ENCODE results near the gene IGHMBP2. TPM values are rescaled to one million over a fixed set of nuclear protein-coding genes. Genes with fewer than 3 reads are reported as not detected.

IGHMBP2 gene
- total and polyA plus RNA-seq, 2 experiments from 2014 or later, result 12.4 to 13.5 TPM

DNA sequence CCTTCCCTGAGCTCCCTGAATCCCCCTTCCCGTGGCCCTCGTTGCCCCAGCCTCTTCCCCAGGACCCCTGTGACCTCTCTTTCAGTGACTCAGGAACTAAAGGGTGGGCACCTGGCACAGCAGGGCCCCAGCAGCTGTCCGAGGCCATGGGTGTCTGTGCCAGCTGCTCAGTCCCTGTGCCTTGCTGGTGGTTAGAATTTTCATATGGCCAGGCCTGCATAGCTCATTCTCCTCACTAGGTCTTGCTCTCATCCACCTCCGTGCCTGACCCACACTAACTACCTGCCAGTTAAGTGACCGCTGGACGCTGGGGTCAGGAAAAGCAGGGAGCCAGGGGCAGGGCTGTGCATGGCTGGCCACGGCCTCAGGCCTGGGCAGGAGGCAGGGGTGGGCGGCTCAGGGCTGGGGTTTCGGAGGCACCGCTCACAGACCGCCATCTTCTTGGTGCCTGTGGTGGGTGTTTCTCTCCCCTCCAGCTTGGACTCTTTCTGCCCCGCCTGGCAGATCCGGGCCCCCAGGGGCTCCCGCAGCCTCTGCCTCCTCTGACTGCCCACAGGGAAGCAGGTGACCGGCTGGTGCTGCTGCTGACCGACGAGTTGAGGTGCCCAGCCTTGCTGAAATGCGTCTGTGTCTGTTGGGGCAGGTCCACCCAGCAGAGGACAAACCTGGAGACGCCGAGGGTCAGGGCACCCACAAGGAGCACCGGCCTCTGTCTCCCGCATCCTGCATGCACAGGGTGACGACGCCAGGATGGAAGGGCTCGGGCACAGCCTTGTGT, 56.8 kb downstream of the IGHMBP2 start:
- 86% methylated on average over 24 of the region's 25 CpGs for WGBS (ENCODE audit: low lambda C conversion rate, missing lambda C conversion rate)
- H3K79me2 ChIP-seq, result no peaks in the 10 kb centered on the region
- TF ChIP-seq EZH2 (IDR thresholded peaks at IDR 0.05; ENCODE audit: borderline replicate concordance) (no peak), EZH2phosphoT487 (IDR thresholded peaks at IDR 0.05; ENCODE audit: low read depth, severe bottlenecking, unreplicated experiment) (no peak)
- TF ChIP-seq, protein P1, sequence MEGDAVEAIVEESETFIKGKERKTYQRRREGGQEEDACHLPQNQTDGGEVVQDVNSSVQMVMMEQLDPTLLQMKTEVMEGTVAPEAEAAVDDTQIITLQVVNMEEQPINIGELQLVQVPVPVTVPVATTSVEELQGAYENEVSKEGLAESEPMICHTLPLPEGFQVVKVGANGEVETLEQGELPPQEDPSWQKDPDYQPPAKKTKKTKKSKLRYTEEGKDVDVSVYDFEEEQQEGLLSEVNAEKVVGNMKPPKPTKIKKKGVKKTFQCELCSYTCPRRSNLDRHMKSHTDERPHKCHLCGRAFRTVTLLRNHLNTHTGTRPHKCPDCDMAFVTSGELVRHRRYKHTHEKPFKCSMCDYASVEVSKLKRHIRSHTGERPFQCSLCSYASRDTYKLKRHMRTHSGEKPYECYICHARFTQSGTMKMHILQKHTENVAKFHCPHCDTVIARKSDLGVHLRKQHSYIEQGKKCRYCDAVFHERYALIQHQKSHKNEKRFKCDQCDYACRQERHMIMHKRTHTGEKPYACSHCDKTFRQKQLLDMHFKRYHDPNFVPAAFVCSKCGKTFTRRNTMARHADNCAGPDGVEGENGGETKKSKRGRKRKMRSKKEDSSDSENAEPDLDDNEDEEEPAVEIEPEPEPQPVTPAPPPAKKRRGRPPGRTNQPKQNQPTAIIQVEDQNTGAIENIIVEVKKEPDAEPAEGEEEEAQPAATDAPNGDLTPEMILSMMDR (IDR thresholded peaks at IDR 0.05; ENCODE audit: poor library complexity), result no peak
- H4K20me1 ChIP-seq (ENCODE audit: insufficient read depth, poor library complexity, severe bottlenecking), result no peaks in the 10 kb centered on the region
- H3K36me3 ChIP-seq (replicated peaks; ENCODE audit: insufficient read depth, low read depth), result no peaks in the 10 kb centered on the region
- no peaks in the 10 kb centered on the region for H3K9me2 ChIP-seq (replicated peaks; ENCODE audit: insufficient read depth)
- no peak overlapping the region for H3K4me3 ChIP-seq
- no peak overlapping the region for H3K4me2 ChIP-seq
- H3K9me3 ChIP-seq (ENCODE audit: low read depth), result no peaks in the 10 kb centered on the region
- no peaks in the 10 kb centered on the region for H3K4me1 ChIP-seq (ENCODE audit: insufficient read depth)
- H3K27me3 ChIP-seq, result no peaks in the 10 kb centered on the region
- H2AFZ ChIP-seq, result no peak overlapping the region
- no peak for DNase-seq (ENCODE audit: low spot score)
- H3K27ac ChIP-seq, result no peak overlapping the region

DNA sequence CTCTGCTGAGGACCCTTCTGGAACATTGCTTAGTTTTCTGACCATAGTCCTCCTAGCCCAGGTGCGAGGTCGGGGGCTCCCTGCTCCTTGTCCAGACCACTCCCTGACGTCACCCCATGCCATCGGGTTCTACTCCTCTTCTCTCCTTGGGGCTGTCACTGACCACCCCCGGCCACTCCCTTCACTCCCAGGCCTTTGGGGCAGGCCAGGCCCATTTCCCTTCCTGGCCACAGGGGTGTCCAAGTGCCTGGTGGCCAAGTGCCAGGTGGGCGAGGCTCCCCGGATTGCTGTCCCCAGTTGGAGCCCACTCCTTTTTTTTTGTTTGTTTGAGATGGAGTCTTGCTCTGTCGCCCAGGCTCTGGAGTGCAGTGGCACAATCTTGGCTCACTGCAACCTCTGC, 57.6 kb downstream of the IGHMBP2 start:
- Histone ChIP-seq H3K4me2 (no peak overlapping the region), H3K4me3 (no peak overlapping the region), H3K9me2 (replicated peaks; ENCODE audit: insufficient read depth) (no peaks in the 10 kb centered on the region), H3K79me2 (no peaks in the 10 kb centered on the region), H4K20me1 (ENCODE audit: insufficient read depth, poor library complexity, severe bottlenecking) (no peaks in the 10 kb centered on the region), H3K27me3 (no peaks in the 10 kb centered on the region), H2AFZ (no peak overlapping the region), H3K27ac (no peak overlapping the region), H3K36me3 (replicated peaks; ENCODE audit: insufficient read depth, low read depth) (no peaks in the 10 kb centered on the region), H3K4me1 (ENCODE audit: insufficient read depth) (no peaks in the 10 kb centered on the region), H3K9me3 (ENCODE audit: low read depth) (no peaks in the 10 kb centered on the region)
- TF ChIP-seq, protein P1 (IDR thresholded peaks at IDR 0.05; ENCODE audit: poor library complexity), result no peak
- no peak for TF ChIP-seq EZH2phosphoT487 (IDR thresholded peaks at IDR 0.05; ENCODE audit: low read depth, severe bottlenecking, unreplicated experiment)
- TF ChIP-seq EZH2 (IDR thresholded peaks at IDR 0.05; ENCODE audit: borderline replicate concordance), result no peak
- WGBS (ENCODE audit: low lambda C conversion rate, missing lambda C conversion rate), result 89% methylated on average over 8 of the region's 8 CpGs
- no peak for DNase-seq (ENCODE audit: low spot score)

DNA sequence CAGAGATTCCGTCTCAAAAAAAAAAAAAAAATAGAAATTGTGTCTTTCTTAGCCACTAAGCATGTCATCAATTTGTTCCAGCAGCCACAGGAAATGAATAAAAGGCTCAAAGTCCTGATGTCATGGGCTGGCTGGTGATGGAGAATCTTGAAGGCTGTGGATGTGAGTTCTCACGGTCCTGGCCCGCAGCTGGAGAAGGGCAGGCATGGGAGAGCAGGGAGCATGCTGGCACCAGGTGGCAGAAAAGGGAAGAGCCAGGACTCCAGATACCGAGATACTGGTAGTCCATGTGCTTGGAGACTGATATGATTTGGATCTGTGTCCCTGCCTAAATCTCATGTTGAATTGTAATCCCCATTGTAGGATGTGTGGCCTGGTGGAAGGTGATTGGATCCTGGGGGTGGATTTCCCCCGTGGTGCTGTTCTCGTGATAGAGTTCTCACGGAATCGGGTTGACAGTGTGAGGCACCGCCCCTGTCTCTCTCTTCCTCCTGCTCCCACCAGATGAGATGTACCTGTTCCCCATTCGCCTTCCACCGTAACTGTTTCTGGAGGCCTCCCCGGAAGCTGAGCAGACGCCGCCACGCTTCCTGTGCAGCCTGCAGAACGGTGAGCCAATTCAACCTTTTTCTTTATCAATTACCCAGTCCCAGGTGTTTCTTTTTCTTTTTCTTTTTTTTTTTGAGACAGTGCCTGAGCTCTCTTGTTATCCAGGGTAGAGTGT, 59.0 kb downstream of the IGHMBP2 start:
- Histone ChIP-seq H3K79me2 (no peaks in the 10 kb centered on the region), H3K4me3 (no peak overlapping the region), H3K4me1 (ENCODE audit: insufficient read depth) (no peaks in the 10 kb centered on the region), H3K27ac (no peak overlapping the region), H3K36me3 (replicated peaks; ENCODE audit: insufficient read depth, low read depth) (no peaks in the 10 kb centered on the region), H2AFZ (no peak overlapping the region), H3K27me3 (no peaks in the 10 kb centered on the region), H3K9me3 (ENCODE audit: low read depth) (no peaks in the 10 kb centered on the region), H4K20me1 (ENCODE audit: insufficient read depth, poor library complexity, severe bottlenecking) (no peaks in the 10 kb centered on the region), H3K4me2 (no peak overlapping the region), H3K9me2 (replicated peaks; ENCODE audit: insufficient read depth) (no peaks in the 10 kb centered on the region)
- no peak for DNase-seq (ENCODE audit: low spot score)
- TF ChIP-seq, protein P1 (IDR thresholded peaks at IDR 0.05; ENCODE audit: poor library complexity), result no peak
- TF ChIP-seq EZH2 (IDR thresholded peaks at IDR 0.05; ENCODE audit: borderline replicate concordance) (no peak), EZH2phosphoT487 (IDR thresholded peaks at IDR 0.05; ENCODE audit: low read depth, severe bottlenecking, unreplicated experiment) (no peak)
- WGBS (ENCODE audit: low lambda C conversion rate, missing lambda C conversion rate), result 87% methylated on average over 16 of the region's 16 CpGs
